ENCODE results near the gene PARD3B.
"Not testable (repeated sequence)": the region's sequence is repeated elsewhere in the genome, so short reads cannot be mapped to it uniquely, and the experiment has no call there.

PARD3B gene

GRCh38 chr2:205189301-205189700, 644.0 kb downstream of the PARD3B start:
- Mint-ChIP-seq H3K36me3 (ENCODE audit: low read depth) (no peaks in the 10 kb centered on the region), H3K4me1 (peaks cover 2% of the 10 kb centered on the region), H3K27me3 (no peaks in the 10 kb centered on the region), H3K27ac (no peak overlapping the region), H3K4me3 (no peak overlapping the region), H3K9me3 (no peaks in the 10 kb centered on the region)
- no peak for ATAC-seq
- DNase-seq, result no peak

- Mint-ChIP-seq H3K4me3 (no peak overlapping the region), H3K9me3 (no peaks in the 10 kb centered on the region), H3K36me3 (ENCODE audit: low read depth) (no peaks in the 10 kb centered on the region), H3K27ac (no peak overlapping the region), H3K27me3 (no peaks in the 10 kb centered on the region), H3K4me1 (peaks cover 2% of the 10 kb centered on the region)
- DNase-seq, result no peak
- ATAC-seq, result peak; percentile 46
Observed at GRCh38 chr2:205190528-205190927, 645.3 kb downstream of the PARD3B start.

GRCh38 chr2:205193125-205193835, 648.0 kb downstream of the PARD3B start:
- Mint-ChIP-seq H3K9me3 (no peaks in the 10 kb centered on the region), H3K27ac (no peak overlapping the region), H3K36me3 (ENCODE audit: low read depth) (no peaks in the 10 kb centered on the region), H3K4me1 (peaks cover 10% of the 10 kb centered on the region), H3K27me3 (no peaks in the 10 kb centered on the region), H3K4me3 (no peak overlapping the region)
- DNase-seq (no peak), ATAC-seq (no peak)

GRCh38 chr2:205193836-205194228, 648.6 kb downstream of the PARD3B start:
- Mint-ChIP-seq H3K9me3 (no peaks in the 10 kb centered on the region), H3K4me1 (peaks cover 11% of the 10 kb centered on the region), H3K27me3 (no peaks in the 10 kb centered on the region), H3K4me3 (no peak overlapping the region), H3K27ac (no peak overlapping the region), H3K36me3 (ENCODE audit: low read depth) (no peaks in the 10 kb centered on the region)
- ATAC-seq, result no peak
- DNase-seq, result no peak

GRCh38 chr2:205197468-205198139, 652.3 kb downstream of the PARD3B start:
- Mint-ChIP-seq H3K27me3 (no peaks in the 10 kb centered on the region), H3K27ac (no peak overlapping the region), H3K36me3 (ENCODE audit: low read depth) (no peaks in the 10 kb centered on the region), H3K9me3 (no peaks in the 10 kb centered on the region), H3K4me1 (peaks cover 12% of the 10 kb centered on the region), H3K4me3 (no peak overlapping the region)
- peak; percentile 12 for DNase-seq
- peak; percentile 73 for ATAC-seq

- Mint-ChIP-seq H3K27ac (no peak overlapping the region), H3K4me1 (peaks cover 12% of the 10 kb centered on the region), H3K27me3 (no peaks in the 10 kb centered on the region), H3K4me3 (no peak overlapping the region), H3K9me3 (no peaks in the 10 kb centered on the region), H3K36me3 (ENCODE audit: low read depth) (no peaks in the 10 kb centered on the region)
- no peak for DNase-seq
- peak; percentile 33 for ATAC-seq
Observed at GRCh38 chr2:205198140-205198525, 652.9 kb downstream of the PARD3B start.

- Mint-ChIP-seq H3K27ac (no peak overlapping the region), H3K4me1 (peaks cover 12% of the 10 kb centered on the region), H3K27me3 (no peaks in the 10 kb centered on the region), H3K9me3 (peaks cover 4% of the 10 kb centered on the region), H3K36me3 (ENCODE audit: low read depth) (no peaks in the 10 kb centered on the region), H3K4me3 (no peak overlapping the region)
- DNase-seq, result no peak
- ATAC-seq, result no peak
Observed at GRCh38 chr2:205199165-205199850, 654.0 kb downstream of the PARD3B start.

GRCh38 chr2:205210494-205210893, 665.2 kb downstream of the PARD3B start:
- no peaks in the 10 kb centered on the region for H3K36me3 Mint-ChIP-seq (ENCODE audit: low read depth)
- no peak overlapping the region for H3K27ac Mint-ChIP-seq
- no peaks in the 10 kb centered on the region for H3K4me1 Mint-ChIP-seq
- ATAC-seq (no peak), DNase-seq (no peak)
- H3K4me3 Mint-ChIP-seq, result no peak overlapping the region
- H3K9me3 Mint-ChIP-seq, result no peaks in the 10 kb centered on the region
- no peaks in the 10 kb centered on the region for H3K27me3 Mint-ChIP-seq

GRCh38 chr2:205212357-205212756, 667.1 kb downstream of the PARD3B start:
- no peaks in the 10 kb centered on the region for H3K36me3 Mint-ChIP-seq (ENCODE audit: low read depth)
- ATAC-seq, result no peak
- no peak for DNase-seq
- H3K4me3 Mint-ChIP-seq, result no peak overlapping the region
- no peaks in the 10 kb centered on the region for H3K9me3 Mint-ChIP-seq
- no peaks in the 10 kb centered on the region for H3K4me1 Mint-ChIP-seq
- no peak overlapping the region for H3K27ac Mint-ChIP-seq
- H3K27me3 Mint-ChIP-seq, result no peaks in the 10 kb centered on the region

- ATAC-seq (no peak), DNase-seq (no peak)
- no peak overlapping the region for H3K4me3 Mint-ChIP-seq
- H3K27me3 Mint-ChIP-seq, result no peaks in the 10 kb centered on the region
- H3K4me1 Mint-ChIP-seq, result no peaks in the 10 kb centered on the region
- no peaks in the 10 kb centered on the region for H3K9me3 Mint-ChIP-seq
- no peaks in the 10 kb centered on the region for H3K36me3 Mint-ChIP-seq (ENCODE audit: low read depth)
- no peak overlapping the region for H3K27ac Mint-ChIP-seq
Observed at GRCh38 chr2:205216092-205216491, 670.8 kb downstream of the PARD3B start.

- DNase-seq, result no peak
Observed at GRCh38 chr2:205216580-205216979, 671.3 kb downstream of the PARD3B start.

GRCh38 chr2:205217004-205217403, 671.7 kb downstream of the PARD3B start:
- H3K36me3 Mint-ChIP-seq (ENCODE audit: low read depth), result no peaks in the 10 kb centered on the region
- no peak overlapping the region for H3K27ac Mint-ChIP-seq
- H3K4me3 Mint-ChIP-seq, result no peak overlapping the region

More at GRCh38 chr2:205216580-205216979, 671.3 kb downstream of the PARD3B start:
- H3K27me3 Mint-ChIP-seq, result no peaks in the 10 kb centered on the region
- H3K4me1 Mint-ChIP-seq, result no peaks in the 10 kb centered on the region
- no peak overlapping the region for H3K4me3 Mint-ChIP-seq
- ATAC-seq, result no peak
- no peaks in the 10 kb centered on the region for H3K9me3 Mint-ChIP-seq
- no peaks in the 10 kb centered on the region for H3K36me3 Mint-ChIP-seq (ENCODE audit: low read depth)
- H3K27ac Mint-ChIP-seq, result no peak overlapping the region

GRCh38 chr2:205218056-205218455, 672.8 kb downstream of the PARD3B start:
- no peak overlapping the region for H3K27ac Mint-ChIP-seq
- no peaks in the 10 kb centered on the region for H3K36me3 Mint-ChIP-seq (ENCODE audit: low read depth)
- DNase-seq (no peak), ATAC-seq (no peak)
- H3K27me3 Mint-ChIP-seq, result no peaks in the 10 kb centered on the region
- H3K9me3 Mint-ChIP-seq, result no peaks in the 10 kb centered on the region
- H3K4me1 Mint-ChIP-seq, result no peaks in the 10 kb centered on the region
- no peak overlapping the region for H3K4me3 Mint-ChIP-seq

More at GRCh38 chr2:205217004-205217403, 671.7 kb downstream of the PARD3B start:
- Mint-ChIP-seq H3K9me3 (no peaks in the 10 kb centered on the region), H3K4me1 (no peaks in the 10 kb centered on the region), H3K27me3 (no peaks in the 10 kb centered on the region)
- no peak for ATAC-seq
- no peak for DNase-seq

GRCh38 chr2:205218816-205219215, 673.5 kb downstream of the PARD3B start:
- ATAC-seq; H3K36me3 Mint-ChIP-seq (ENCODE audit: low read depth); H3K4me3 Mint-ChIP-seq: not testable (repeated sequence)

GRCh38 chr2:205220559-205220958, 675.3 kb downstream of the PARD3B start:
- H3K27me3 Mint-ChIP-seq, result no peaks in the 10 kb centered on the region
- H3K4me1 Mint-ChIP-seq, result no peaks in the 10 kb centered on the region
- no peak for ATAC-seq
- DNase-seq, result no peak
- peaks cover 3% of the 10 kb centered on the region for H3K9me3 Mint-ChIP-seq
- H3K27ac Mint-ChIP-seq, result no peak overlapping the region
- no peak overlapping the region for H3K4me3 Mint-ChIP-seq
- no peaks in the 10 kb centered on the region for H3K36me3 Mint-ChIP-seq (ENCODE audit: low read depth)

More at GRCh38 chr2:205218816-205219215, 673.5 kb downstream of the PARD3B start:
- H3K27me3 Mint-ChIP-seq, H3K4me1 Mint-ChIP-seq, H3K9me3 Mint-ChIP-seq, H3K27ac Mint-ChIP-seq, DNase-seq: not testable (repeated sequence)

Measured in activated naive CD8-positive, alpha-beta T cell treated with anti-CD3 and anti-CD28 coated beads, Interleukin-2, amount 50 U/mL, for 24 hours (primary cell).